ENCODE results near the gene INCENP.

- TF ChIP-seq CTCF (IDR thresholded peaks at IDR 0.05) (no peak), POLR2A (IDR thresholded peaks at IDR 0.05) (no peak), POLR2AphosphoS5 (IDR thresholded peaks at IDR 0.05) (no peak)
Measured at GRCh38 chr11:62195945-62196344, 72.1 kb downstream of the INCENP start.
